ENCODE data around the gene EXOSC5.

- TF ChIP-seq CTCF (IDR thresholded peaks at IDR 0.05; ENCODE audit: low read depth, low read length) = no peak
- no peak for TF ChIP-seq POLR2A (IDR thresholded peaks at IDR 0.05; ENCODE audit: extremely low read depth, insufficient read length)
These were observed 57.2 kb downstream of the EXOSC5 start for GRCh38 chr19:41339936-41340335.
